22Rv1 (cell line): ENCODE measurements around the gene LRRC25.

ENCODE experiments used
- ZFX ChIP-seq: fragments of 450-650 bp; IDR thresholded peaks from 2 replicates; pipeline ENCODE4 v1.6.1; 2017; ENCODE audit warnings: antibody characterized with exemption, borderline replicate concordance
- TF ChIP-seq, protein P1 (sequence below): fragments of 450-650 bp; IDR thresholded peaks from 2 replicates; pipeline ENCODE4 v1.5.1; 2017; ENCODE audit warnings: mild to moderate bottlenecking

GRCh38 chr19:18436671-18437490 lies 39.5 kb upstream of the LRRC25 start:
- TF ChIP-seq, protein P1, sequence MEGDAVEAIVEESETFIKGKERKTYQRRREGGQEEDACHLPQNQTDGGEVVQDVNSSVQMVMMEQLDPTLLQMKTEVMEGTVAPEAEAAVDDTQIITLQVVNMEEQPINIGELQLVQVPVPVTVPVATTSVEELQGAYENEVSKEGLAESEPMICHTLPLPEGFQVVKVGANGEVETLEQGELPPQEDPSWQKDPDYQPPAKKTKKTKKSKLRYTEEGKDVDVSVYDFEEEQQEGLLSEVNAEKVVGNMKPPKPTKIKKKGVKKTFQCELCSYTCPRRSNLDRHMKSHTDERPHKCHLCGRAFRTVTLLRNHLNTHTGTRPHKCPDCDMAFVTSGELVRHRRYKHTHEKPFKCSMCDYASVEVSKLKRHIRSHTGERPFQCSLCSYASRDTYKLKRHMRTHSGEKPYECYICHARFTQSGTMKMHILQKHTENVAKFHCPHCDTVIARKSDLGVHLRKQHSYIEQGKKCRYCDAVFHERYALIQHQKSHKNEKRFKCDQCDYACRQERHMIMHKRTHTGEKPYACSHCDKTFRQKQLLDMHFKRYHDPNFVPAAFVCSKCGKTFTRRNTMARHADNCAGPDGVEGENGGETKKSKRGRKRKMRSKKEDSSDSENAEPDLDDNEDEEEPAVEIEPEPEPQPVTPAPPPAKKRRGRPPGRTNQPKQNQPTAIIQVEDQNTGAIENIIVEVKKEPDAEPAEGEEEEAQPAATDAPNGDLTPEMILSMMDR: no peak
- TF ChIP-seq ZFX: no peak
